Measurements from ENCODE around the gene MLXIPL.
"Not testable (repeated sequence)": the region's sequence is repeated elsewhere in the genome, so short reads cannot be mapped to it uniquely, and the experiment has no call there.

GRCh38 chr7:73607692-73607983 is 16.7 kb downstream of the MLXIPL start:
- TF ChIP-seq POLR2AphosphoS5 (IDR thresholded peaks at IDR 0.05; ENCODE audit: borderline replicate concordance, low read depth, low read length); EZH2 (IDR thresholded peaks at IDR 0.05): not testable (repeated sequence)
